Hematopoietic multipotent progenitor cell treated with erythropoietin and hydrocortisone succinate and interleukin-3 and kit ligand, for 15 days (in vitro differentiated cells): ENCODE measurements around the gene MAP7D1.

Source experiments
- DNase-seq: peaks from one replicate; pipeline ENCODE4 v3.0.0-alpha.2; 2015; ENCODE audit warnings: low spot score

Gene MAP7D1

DNA sequence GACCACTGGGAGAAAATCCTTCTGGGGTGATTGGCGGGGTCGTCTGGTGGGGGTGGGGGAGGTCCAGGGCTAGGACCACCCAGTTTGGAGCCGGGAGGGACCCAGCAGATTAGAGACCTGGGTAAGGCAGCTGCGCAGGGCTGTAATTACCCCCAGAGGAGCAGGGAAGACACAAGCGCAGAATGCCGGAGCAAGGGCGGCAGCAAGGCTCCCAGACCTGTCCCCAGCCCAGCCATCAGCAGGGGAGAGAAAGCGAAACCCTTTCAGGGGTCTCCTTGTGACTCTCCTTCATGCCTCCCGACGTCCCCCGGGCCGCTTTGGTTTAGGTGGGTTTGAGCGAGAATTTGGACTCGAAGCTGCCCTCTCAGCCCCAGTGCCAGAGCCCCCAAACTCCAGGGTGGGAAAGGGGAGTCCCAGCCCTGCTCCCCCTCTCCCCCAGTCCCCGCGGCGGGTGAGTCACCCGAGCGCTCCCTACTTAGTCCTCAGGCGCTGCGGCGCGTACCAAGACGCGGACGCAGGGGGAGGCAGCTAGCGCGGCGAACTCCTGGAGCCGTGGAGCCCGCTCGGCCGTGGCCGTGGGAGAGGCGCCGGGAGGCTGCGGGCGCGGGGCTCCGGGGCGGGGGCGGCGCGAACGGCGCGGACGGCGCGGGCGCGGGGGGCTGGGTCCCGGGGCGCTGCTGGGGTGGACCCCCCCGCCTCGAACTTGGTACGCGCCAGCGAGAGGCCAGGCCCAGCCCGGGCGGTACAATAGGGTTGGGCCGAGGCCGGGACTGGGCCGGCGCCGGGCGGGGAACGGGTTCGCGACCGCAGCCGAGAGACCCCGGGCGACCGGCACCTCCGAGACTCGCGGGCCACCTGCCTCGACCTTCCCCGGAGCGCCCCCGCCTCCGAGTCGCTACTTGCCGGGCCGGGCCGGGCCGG lies at the start of gene MAP7D1:
Gene MAP7D1, plus strand, starts transcription at position 753 of the 921 bp plus-strand sequence. CDS start 258 bp downstream, outside the sequence.
- DNase-seq: peak; percentile 89

DNA sequence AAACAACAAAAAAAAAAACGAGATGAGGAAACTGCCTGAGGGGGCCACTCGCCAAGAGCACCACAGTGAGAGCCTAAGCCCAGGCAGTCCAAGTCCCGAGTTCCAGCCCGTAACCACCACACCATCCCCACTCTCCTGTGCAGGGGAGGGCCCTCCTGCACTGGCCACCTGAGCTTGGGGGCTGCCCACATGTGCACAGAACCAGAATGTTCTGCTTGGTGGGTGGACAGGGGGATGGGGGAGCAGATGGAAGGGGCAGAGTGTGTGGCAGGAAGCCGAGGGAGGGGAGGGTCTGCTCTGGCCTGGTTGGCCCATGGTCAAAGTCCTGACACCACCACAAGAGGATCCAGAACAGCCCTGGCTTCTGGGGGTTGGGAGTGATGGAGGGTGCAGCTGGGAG lies 49.7 kb upstream of the MAP7D1 start:
- DNase-seq: no peak

DNA sequence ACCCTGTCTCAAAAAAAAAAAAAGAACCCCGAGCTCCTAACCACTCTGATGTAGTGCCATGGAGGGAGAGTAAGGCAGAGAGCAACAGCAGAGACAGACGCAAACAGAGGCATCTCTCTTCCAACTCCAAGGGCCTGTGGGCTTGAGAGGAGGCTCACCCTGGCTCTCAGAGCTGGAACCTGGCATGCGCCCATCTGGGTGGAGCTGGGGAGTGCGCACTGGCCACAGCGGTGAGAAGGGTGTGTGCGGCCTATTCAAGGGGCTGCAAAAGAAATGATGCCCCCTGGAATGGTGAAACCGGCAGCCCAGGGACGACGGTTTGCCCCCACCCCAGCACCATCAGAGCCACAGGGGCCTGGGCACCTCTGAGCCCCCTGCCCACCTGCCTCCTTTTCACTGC lies 48.6 kb upstream of the MAP7D1 start:
- no peak for DNase-seq

DNA sequence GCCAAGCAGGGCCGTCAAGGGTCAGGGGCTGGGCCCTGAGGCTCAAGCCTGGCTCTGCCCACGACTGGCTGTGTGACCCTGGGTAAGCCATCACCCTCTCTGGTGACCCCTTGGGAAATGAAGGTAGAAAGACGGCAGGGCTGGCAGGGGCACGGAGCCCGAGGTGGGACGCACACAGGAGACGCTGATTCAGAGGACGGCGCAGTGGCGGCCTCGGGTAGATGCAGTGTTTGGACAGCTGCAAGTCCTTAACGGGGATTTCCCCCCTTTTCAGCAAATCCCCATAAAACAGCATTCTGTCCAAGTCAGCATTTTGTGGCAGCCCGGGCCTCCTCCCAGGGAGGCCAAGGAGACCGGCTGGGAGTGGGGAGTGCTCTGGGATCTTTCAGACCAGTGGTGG lies 47.6 kb upstream of the MAP7D1 start:
- DNase-seq: no peak

DNA sequence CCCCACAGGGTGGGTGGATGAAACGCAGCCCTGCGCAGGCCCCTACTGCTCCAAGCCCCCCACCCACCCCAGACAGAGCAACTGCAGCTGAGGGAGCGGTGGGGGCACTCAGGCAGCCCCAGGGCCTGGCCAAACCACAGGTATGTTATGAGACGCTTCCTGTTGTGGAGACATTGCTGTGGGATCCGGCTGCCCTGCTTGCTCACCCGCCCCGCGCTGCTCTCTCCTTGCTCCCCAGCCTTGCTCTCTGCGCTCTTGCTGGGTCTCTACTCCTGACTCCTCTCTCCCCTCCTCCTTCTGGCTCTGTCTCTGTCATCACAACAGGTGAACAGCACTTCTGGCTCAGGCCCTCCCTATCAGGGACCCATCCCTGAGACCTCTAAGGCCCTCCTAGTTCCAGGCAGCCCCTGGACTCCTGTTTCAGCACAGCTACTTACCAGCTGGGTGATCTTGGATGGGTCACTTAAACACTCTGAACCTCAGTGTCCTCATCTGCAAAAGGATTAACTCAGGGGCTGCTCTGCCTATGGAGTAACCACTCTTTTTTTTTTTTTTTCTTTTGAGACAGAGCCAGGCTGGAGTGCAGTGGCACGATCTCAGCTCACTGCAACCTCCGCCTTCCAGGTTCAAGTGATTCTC lies 46.8 kb upstream of the MAP7D1 start:
- no peak for DNase-seq

DNA sequence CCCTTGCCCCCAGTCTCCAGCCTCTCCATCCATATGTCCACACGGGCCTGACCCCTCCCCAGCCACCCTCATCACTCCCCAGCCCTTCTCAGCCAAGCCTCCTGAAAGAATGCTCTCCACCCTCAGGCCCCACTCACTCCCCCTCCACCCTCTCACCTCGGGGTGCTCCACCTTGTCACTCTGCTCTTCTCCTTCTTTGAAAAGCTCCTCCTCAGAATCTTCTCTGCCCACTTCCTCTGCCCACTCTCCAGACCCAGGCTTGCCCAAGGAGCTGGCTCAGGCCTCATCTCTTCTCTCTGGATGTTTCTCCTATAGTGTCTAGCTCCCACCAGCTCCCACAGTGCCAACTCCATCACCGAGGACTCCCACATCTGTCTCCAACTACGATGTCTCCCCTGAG lies 44.8 kb upstream of the MAP7D1 start:
- DNase-seq: no peak

DNA sequence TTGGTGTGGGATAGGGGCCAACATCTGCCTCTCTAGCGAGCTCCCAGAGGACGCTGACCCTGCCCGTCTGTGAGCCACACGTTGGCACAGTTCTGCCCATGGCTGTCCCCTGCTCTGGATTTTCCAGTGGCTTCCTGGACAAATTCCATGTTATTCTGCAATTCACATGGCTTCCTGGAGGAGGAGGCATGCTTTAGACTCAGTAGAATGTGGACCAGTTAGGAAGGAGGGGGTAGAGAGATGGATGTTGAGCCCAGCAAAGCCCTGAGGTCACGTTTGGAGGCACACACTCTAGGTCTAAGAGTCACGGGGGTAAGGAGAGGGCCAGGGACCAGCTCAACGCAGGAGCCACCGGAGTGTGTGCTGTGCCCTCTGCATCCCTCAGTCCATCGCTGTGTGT lies 43.1 kb upstream of the MAP7D1 start:
- DNase-seq: no peak

DNA sequence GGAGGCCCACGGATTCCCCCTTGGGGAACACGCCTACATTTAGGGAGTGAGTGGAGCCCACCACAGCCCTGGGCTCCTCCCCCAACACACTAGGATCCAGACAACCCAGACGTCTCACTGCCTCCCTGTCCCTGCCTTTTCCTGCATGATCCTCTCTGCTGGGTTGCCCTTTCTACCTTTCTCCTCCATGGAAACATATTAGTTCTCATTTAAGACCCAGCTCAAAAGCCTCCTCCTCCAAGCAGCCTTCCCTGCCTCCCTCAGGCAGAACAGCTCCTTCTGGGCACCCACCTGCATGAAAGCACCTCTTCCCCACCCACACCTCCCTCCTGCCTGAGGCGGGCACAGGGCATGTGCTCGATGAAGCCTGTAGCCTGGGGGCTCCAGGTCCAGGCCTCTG lies 41.6 kb upstream of the MAP7D1 start:
- DNase-seq: no peak

DNA sequence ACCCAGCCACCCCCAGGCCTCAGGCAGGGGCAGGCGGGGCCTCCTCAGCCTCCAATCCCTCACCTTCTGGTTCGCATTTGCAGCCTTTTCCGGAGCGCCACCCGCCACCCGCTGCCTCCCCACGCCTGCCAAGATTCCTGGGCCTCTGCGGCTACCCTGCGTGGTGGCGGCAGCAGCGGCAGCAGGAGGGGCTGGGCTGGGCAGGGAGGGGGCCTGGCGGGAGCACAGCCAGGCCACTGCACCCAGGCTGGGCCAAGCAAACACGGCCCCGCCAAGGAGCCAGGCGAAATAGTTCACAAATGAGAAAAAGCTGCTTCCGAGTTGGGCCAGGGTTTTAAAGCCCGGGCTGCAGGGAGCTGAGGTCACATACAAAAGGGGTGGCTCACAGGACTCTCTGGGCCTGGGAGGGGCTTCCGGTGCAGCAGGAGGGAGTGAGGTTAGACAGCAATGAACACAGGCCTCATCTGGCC lies 40.7 kb upstream of the MAP7D1 start:
- DNase-seq: no peak

DNA sequence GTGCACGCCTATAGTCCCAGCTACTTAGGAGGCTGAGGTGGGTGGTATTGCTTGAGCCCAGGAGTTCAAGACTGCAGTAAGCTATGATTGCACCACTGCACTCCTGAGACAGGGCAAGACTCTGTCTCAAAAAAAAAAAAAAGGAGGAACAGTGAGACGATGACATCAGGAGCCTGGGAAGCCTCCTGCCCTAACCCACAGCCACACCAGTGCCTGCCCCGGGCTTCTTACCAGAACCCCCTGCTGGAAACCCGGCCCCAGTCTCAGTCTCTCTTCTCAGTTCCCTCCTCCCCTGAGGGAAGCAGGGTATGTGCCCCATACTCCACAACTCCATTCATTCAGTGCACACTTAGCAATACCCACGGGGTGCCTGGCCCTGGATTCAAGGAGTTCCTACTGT lies 40.0 kb upstream of the MAP7D1 start:
- no peak for DNase-seq

DNA sequence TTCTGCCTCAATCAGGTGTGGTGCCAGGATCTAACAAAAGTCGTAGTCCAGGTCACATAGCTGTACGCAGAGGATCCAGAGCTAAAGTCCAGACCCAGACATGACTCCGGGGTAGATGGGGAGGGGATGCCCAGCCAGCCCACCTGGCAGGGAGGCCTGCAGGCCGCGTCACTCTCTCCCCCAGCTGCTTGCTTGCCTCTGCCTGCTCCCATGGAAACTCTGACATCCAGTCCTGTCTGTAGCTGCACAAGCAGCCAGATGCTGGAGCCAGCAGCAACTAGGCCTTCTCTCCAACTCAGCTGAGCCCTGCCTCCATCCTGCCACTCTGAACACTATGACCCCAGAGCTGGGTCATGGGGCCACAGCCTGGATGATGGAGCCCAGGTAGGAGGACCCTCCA lies 39.1 kb upstream of the MAP7D1 start:
- no peak for DNase-seq

DNA sequence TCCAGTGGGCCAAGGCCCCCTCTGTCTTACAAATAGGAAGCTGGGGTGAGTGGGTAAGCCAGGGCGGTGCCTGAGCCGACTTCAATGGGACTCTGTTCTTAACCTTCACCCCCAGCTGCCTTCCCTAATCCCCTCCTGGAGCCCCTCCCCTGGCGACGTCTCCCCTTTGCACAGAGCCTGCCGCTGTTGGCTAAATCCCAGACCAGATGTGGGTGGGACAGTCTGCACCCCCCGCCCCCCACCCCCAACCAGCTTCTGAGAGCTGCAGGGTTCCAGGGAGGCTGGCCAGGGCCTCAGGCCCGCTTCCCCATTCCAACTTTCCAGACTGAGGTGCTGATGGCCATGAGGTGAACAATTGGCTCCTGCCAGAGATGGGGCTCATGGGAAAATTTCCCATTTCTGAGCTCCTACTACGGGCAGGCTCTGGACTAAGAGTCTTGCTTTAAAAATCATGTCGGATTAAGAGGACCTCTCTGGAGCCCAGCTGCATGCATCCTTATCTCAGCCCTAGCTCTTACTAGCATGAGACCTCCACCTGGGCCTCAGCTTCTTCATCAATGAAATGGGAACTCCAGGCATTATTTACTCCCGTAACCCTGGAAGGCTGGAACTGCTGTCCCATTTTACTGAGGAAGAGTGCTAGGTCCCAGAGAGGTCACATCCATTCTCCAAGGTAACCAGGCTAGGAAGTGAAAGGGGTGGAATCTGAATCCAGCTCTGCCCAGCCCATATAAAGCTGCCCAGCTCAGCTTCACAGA lies 37.3 kb upstream of the MAP7D1 start:
- DNase-seq: no peak

DNA sequence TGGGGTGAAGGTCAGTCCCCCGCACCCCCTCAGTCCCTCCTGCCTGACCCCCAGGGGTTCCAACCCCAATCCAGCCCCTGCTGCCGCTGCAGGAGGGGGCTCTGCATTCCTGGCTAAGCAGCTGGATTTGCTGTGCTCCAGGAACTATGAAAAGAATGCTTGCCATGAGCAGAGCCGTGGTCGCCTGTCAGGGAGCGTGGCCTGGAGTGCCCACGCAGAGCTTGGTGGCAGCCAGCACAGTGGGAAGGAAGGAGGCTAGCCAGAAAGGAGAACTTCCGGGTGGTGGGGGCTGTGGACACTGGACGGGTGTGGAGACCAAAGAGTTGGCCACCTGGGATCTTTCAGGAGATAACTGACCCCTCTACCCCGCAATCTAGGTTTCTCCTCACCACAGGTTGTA lies 36.5 kb upstream of the MAP7D1 start:
- no peak for DNase-seq

DNA sequence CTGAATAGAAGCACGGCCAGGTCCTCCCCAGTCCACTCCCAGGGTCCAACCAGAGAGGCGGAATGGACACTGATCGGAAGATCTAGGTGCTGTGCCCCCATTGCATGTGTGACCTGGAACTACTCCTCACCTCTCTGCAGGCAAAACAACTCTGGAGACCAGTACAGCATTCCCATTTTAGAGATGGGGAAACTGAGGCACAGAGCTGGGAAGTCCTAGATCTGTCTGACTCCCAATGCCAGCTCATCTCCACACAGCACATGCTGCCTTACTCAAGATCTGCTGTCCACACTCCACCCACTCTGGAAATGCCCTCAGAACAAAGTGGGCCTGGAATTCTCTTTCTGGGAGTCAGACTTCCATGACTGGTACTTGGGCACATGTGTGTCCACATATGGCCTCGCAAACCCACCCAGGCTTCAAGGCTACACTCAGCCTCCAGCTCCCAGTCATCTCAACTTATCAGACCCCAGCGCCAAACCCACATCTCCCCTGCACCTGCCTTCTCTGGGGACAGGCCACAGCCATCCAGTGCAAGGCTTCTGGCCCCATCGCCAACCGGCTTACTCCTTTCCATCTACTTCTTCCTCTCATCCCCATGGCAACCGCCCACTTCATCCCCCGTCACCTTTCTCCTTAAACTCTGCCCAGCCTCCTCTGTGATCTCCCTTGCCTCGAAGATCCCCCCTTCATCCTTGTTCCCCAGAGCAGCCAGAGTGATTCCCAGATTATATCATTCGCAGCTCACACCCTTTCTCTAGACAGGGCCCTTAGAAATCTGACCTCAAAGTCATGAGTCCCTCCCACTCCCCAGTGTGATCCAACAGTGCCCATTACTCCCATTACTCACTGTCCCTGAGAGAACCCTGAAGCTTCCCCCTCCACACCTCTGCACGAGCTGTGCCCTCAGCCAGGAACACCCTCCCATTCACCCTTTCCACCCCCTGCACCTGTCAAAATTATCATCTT lies 33.6 kb upstream of the MAP7D1 start:
- no peak for DNase-seq

DNA sequence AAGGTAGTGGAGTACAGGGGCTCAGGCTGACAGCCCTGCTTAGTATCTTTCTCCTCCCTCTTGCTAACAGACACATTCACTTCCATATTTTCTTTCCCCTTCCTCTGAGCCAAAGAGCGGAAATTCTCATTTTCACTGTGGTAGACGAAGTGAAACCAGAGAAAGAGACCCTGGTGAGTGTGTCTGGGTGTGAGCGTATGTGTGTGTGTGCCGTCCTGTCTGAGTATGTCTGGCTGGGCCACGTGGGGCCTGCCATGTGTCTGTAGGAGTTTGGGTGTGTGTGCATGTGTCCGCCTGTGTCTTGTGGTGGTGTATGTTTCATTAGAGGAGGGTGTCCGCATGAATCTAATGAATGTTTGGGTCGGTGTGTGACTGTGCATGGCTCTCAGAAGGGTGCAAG lies 32.6 kb upstream of the MAP7D1 start:
- no peak for DNase-seq

DNA sequence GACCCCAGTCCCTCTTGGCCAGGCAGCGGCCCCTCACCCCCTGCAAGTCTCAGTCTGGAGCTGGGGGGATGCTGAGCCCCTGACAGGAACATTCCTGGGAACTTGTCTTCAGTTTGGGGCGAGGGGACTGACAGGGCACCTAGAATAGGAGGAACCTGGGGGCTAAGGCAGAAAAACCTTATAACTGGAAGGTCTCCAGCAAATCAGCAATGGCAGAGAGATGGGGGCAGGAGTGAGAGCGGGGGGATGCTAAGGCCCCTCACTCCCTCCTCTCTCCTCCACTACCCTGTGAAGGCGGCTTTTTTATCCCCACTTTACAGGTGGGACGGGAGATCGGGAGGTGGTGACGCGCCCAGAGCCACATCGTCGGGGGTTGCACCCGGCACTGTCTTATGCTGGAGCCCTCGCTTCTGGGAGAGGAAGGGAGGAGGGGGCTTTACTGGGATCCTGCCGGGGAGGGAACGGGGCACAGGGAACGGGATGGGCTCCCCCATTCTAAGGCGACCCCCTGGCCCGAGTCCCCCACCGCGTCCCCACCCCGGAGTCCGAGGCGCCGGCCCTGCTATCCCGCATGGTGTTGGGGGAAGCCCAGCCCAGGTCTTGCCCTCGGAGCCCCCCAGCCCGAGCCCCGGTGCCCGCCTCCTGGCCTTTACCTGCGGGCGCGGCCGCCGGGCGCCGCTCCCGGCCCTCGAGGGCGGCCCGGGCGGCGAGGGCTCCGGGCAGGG lies 31.4 kb upstream of the MAP7D1 start:
- no peak for DNase-seq

DNA sequence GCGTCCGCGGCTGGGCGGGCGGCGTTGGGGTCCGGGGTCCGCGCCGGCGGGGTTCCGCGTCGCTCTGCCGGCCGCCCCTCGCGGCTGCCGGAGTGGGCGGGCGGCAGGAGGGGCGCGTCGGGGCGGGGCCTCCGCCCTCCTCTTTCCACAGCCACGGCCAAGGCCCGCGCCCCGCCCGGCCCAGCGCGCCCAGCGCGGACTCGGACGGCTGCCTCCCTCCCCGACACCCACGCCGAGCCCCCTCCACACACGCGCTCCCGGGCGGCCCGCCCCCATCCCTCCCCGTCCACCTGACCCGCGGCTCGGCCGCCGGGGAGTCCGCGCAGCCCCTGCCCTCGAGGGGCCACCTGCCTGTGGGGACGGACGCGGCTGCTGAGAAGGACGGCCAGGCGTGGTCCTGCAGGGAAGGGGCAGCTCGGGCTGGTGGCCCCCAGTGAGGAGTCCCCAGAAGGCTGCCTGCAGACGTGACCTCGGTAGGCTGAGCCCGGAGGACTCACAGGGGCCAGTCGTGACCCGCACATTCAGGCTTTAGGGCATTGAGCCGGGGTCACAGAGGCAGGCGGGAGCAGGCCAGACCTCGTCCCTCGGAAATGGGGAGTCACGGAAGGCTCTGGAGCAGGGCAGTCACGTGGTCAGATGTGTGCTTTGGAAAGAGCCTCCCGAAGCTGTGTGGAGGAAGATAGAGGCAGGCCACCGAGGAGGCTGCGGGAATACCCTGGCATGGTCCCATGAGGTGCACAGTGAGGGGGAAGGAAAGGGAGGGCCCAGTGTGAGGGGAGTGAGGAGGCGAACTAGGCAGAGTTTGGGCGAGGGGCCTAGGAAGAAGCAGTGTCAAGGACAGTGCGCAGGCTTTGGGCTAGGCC lies 30.6 kb upstream of the MAP7D1 start, which contains the start of gene COL8A2:
Gene COL8A2, minus strand, starts transcription at position 94 of the 863 bp plus-strand sequence. CDS start 24,980 bp downstream, outside the sequence.
- no peak for DNase-seq

DNA sequence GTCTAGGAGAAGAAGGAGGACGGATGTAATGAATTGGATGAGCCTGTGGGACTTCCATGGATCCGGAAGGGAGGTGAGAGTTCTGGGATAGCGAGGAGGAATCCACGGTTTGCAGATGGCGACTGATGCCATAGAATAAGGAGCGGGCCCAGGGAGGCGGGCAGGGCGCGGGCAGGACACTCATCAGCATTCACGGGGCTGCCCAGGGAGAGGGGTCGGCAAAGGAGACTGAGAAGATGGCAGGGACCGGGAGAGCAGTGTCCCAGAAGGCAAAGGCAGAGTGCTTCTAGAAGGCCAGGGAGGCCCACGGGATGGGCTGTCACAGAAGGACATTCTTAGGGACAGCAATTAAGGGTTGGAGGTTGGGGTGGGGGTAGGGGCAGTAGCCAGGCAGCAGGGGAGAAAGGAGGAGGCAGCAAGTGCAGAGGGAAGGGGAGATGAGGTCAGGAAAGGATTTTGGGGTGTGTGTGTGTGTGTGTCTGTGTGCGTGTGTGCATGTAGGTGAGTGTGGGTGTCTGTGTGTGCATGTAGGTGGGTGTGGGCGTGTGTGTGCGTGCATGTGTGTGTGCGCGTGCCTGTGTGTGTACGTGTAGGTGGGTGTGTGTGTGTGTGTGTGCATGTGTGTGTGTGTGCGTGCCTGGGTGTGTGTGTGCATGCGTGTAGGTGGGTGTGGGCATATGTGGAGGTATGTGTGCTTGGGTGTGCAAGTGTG lies 29.8 kb upstream of the MAP7D1 start:
- no peak for DNase-seq
